K562 (cell line): ENCODE data around the gene MYL6B. TPM values are rescaled to one million over a fixed set of nuclear protein-coding genes. Genes with fewer than 3 reads are reported as not detected.

Source experiments
- ARID1B ChIP-seq: fragments of 450-650 bp; IDR thresholded peaks from 2 replicates; pipeline ENCODE4 v1.6.1; 2016; ENCODE audit warnings: antibody characterized with exemption, mild to moderate bottlenecking, inconsistent platforms
- CBFA2T2 ChIP-seq: fragments of 450-650 bp; conservative IDR thresholded peaks from 2 replicates; pipeline ENCODE4 v1.6.1; 2017; ENCODE audit warnings: mild to moderate bottlenecking
- CBFA2T3 ChIP-seq: fragments of 450-650 bp; IDR thresholded peaks from 2 replicates; pipeline ENCODE4 v1.6.1; 2017
- CBX2 ChIP-seq: fragments of 200-600 bp; sonication (generic); IDR thresholded peaks from one replicate; pipeline ENCODE4 v1.6.1; 2012; ENCODE audit warnings: mild to moderate bottlenecking, low read length, inconsistent platforms; ENCODE audit not compliant: insufficient read depth, poor library complexity, severe bottlenecking
- CTBP1 ChIP-seq: fragments of 450-650 bp; IDR thresholded peaks from 2 replicates; pipeline ENCODE4 v1.6.1; 2016; ENCODE audit warnings: borderline replicate concordance
- DACH1 ChIP-seq: fragments of 450-650 bp; IDR thresholded peaks from 2 replicates; pipeline ENCODE4 v1.6.1; 2018; ENCODE audit not compliant: partially characterized antibody
- DPF2 ChIP-seq: fragments of 450-650 bp; IDR thresholded peaks from 2 replicates; pipeline ENCODE4 v1.6.1; 2016
- EP300 ChIP-seq: IDR thresholded peaks from 2 replicates; pipeline ENCODE4 v1.6.1; 2012; ENCODE audit warnings: low read length, improper control_type of control experiment
- FOXM1 ChIP-seq, 2 experiments: fragments of 450-650 bp in 1 of 2; sonication (generic) in 1 of 2; formaldehyde crosslinking in 1 of 2; IDR thresholded peaks; 2 replicates each; pipeline versions ENCODE4 v1.6.1 to v1.9.0; 2017 to 2022; ENCODE audit warnings: low read depth in 2 of 2, mild to moderate bottlenecking in 2 of 2, missing genetic modification reagents in 1 of 2, moderate library complexity in 1 of 2
- GATA2 ChIP-seq: sonication (generic); formaldehyde crosslinking; IDR thresholded peaks from 2 replicates; pipeline ENCODE4 v1.4.0; 2020; ENCODE audit warnings: mild to moderate bottlenecking, missing genetic modification reagents
- MAX ChIP-seq: sonication (generic); formaldehyde crosslinking; IDR thresholded peaks from 2 replicates; pipeline ENCODE4 v1.9.0; 2022; ENCODE audit warnings: mild to moderate bottlenecking, missing genetic modification reagents
- MEF2A ChIP-seq: IDR thresholded peaks from 2 replicates; pipeline ENCODE4 v1.6.1; 2011; ENCODE audit warnings: low read depth, mild to moderate bottlenecking, low read length, moderate library complexity; ENCODE audit not compliant: control insufficient read depth
- MTA1 ChIP-seq: fragments of 450-650 bp; IDR thresholded peaks from 2 replicates; pipeline ENCODE4 v1.6.1; 2017; ENCODE audit warnings: borderline replicate concordance
- NCOR1 ChIP-seq: fragments of 450-650 bp; IDR thresholded peaks from 2 replicates; pipeline ENCODE4 v1.6.1; 2016; ENCODE audit warnings: mild to moderate bottlenecking, moderate library complexity
- NFIC ChIP-seq: fragments of 450-650 bp; IDR thresholded peaks from 2 replicates; pipeline ENCODE4 v1.6.1; 2017; ENCODE audit warnings: mild to moderate bottlenecking, inconsistent platforms
- PML ChIP-seq: IDR thresholded peaks from 2 replicates; pipeline ENCODE4 v1.6.1; 2012; ENCODE audit warnings: low read length, inconsistent platforms
- PRMT5 ChIP-seq: sonication (generic); formaldehyde crosslinking; IDR thresholded peaks from 2 replicates; pipeline ENCODE4 v1.5.0; 2020; ENCODE audit warnings: missing genetic modification reagents
- SMAD3 ChIP-seq: fragments of 450-650 bp; formaldehyde crosslinking; conservative IDR thresholded peaks from 2 replicates; pipeline ENCODE4 v1.4.0; 2020; ENCODE audit warnings: mild to moderate bottlenecking
- TCF3 ChIP-seq: sonication (generic); formaldehyde crosslinking; IDR thresholded peaks from 2 replicates; pipeline ENCODE4 v1.4.0; 2020; ENCODE audit warnings: mild to moderate bottlenecking, missing genetic modification reagents
- THRAP3 ChIP-seq: fragments of 450-650 bp; IDR thresholded peaks from 2 replicates; pipeline ENCODE4 v1.6.1; 2016; ENCODE audit warnings: mild to moderate bottlenecking, inconsistent platforms, borderline replicate concordance
- XRCC3 ChIP-seq: fragments of 450-650 bp; IDR thresholded peaks from 2 replicates; pipeline ENCODE4 v1.6.1; 2017; ENCODE audit warnings: mild to moderate bottlenecking, moderate library complexity
- ZBTB8A ChIP-seq: fragments of 450-650 bp; IDR thresholded peaks from 2 replicates; pipeline ENCODE4 v1.6.1; 2018; ENCODE audit warnings: mild to moderate bottlenecking, moderate library complexity; ENCODE audit not compliant: partially characterized antibody
- ZEB2 ChIP-seq: fragments of 450-650 bp; IDR thresholded peaks from 2 replicates; pipeline ENCODE4 v1.6.1; 2016
- ZFPM2 ChIP-seq: fragments of 250-450 bp; sonication (Bioruptor Pico); IDR thresholded peaks from 2 replicates; pipeline ENCODE4 v1.5.1; 2022; ENCODE audit warnings: mild to moderate bottlenecking
- ZKSCAN8 ChIP-seq: fragments of 200-800 bp; sonication (Bioruptor generic); IDR thresholded peaks from 2 replicates; pipeline ENCODE4 v1.6.1; 2016; ENCODE audit warnings: missing genetic modification characterization, missing compliant biosample characterization
- ZNF134 ChIP-seq: fragments of 250-450 bp; sonication (Bioruptor Pico); conservative IDR thresholded peaks from 2 replicates; pipeline ENCODE4 v1.4.0; 2020
- ZNF277 ChIP-seq: fragments of 250-450 bp; sonication (Bioruptor Pico); IDR thresholded peaks from 2 replicates; pipeline ENCODE4 v1.8.0; 2022; ENCODE audit warnings: inconsistent platforms, mild to moderate bottlenecking, moderate library complexity, borderline replicate concordance
- ZNF668 ChIP-seq: fragments of 250-450 bp; sonication (Bioruptor Pico); IDR thresholded peaks from 2 replicates; pipeline ENCODE4 v1.8.0; 2022; ENCODE audit warnings: mild to moderate bottlenecking, inconsistent platforms
- ZNF766 ChIP-seq: fragments of 200-800 bp; sonication (Bioruptor generic); conservative IDR thresholded peaks from 2 replicates; pipeline ENCODE4 v1.6.1; 2016; ENCODE audit warnings: missing genetic modification characterization, missing compliant biosample characterization
- polyA plus RNA-seq, 8 experiments: library from polyadenylated mRNA; depleted of rRNA in 4 of 8; stranded (reverse) in 5 of 8; unstranded in 3 of 8; fragments of >200 nt; fragmentation: Nextera tagmentation in 2 of 8; fragmentation: Illumina TruSeq in 1 of 8; extraction: Ambion mirVana in 2 of 8; extraction: Trizol in 1 of 8; gene quantifications; 2 replicates each; pipeline versions ENCODE4 v1.2.1 to v1.2.3, GENCODE V29; 2011 to 2014; ENCODE audit warnings: inconsistent platforms in 1 of 8, missing spikeins in 1 of 8
- total RNA-seq, 7 experiments: library from RNA; depleted of rRNA in 6 of 7; stranded (reverse); fragments of >200 nt in 6 of 7; fragmentation: Illumina TruSeq in 2 of 7; extraction: Trizol in 2 of 7; gene quantifications; 2 replicates each; pipeline versions ENCODE4 v1.2.1 to v1.2.3, GENCODE V29; 2011 to 2021; ENCODE audit warnings: low replicate concordance in 1 of 7
- TF ChIP-seq, protein P1 (sequence below): IDR thresholded peaks from 3 replicates; pipeline ENCODE4 v1.6.1; 2011; ENCODE audit warnings: borderline replicate concordance, mild to moderate bottlenecking; ENCODE audit not compliant: insufficient read length, insufficient read depth

Gene MYL6B
- total and polyA plus RNA-seq, 9 of the 15 experiments (the other 6 are each of a cell fraction or from before 2014, with no cell fraction given), result 42.8 to 77.3 (median 68.6) TPM

DNA sequence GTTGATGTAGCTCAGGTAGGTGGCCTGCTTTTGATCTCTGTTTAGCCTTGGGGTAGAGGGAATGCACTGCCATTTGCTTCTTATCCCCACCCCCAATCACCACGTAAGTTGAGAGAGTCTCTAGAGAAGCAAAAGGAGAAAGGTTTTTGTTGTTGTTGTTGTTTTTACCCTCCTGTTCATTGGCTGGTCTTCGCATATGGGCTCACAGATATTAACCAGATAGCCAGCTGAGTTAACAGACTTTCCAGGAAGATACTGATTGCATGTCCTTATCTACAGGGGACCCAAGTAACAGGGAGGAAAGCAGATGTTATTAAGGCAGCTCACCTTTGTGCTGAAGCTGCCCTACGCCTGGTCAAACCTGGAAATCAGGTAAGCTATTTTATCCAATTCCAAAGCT lies 45.1 kb upstream of the MYL6B start (continued):
- TF ChIP-seq, protein P1, sequence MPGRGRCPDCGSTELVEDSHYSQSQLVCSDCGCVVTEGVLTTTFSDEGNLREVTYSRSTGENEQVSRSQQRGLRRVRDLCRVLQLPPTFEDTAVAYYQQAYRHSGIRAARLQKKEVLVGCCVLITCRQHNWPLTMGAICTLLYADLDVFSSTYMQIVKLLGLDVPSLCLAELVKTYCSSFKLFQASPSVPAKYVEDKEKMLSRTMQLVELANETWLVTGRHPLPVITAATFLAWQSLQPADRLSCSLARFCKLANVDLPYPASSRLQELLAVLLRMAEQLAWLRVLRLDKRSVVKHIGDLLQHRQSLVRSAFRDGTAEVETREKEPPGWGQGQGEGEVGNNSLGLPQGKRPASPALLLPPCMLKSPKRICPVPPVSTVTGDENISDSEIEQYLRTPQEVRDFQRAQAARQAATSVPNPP, result no peak
- 0 out of 2 replicates have a peak, but pooled peaks have one; percentile 43 for TF ChIP-seq ZEB2
- peak; percentile 39; the same call in 1 of the 2 replicates for TF ChIP-seq PML
- peak; percentile 51; the same call in 1 of the 2 replicates for TF ChIP-seq DPF2
- TF ChIP-seq ZNF277 (CRISPR knock-in tag), result no peak
- no peak for TF ChIP-seq ZFPM2 (CRISPR knock-in tag)
- TF ChIP-seq XRCC3, result no peak
- peak; percentile 90 for TF ChIP-seq CBFA2T3
- no peak for TF ChIP-seq SMAD3 (CRISPR knock-in tag)
- peak; percentile 33; the same call in 1 of the 2 replicates for TF ChIP-seq NFIC
- peak; percentile 85 for TF ChIP-seq ARID1B
- peak; percentile 43; the same call in 1 of the 2 replicates for TF ChIP-seq CTBP1
- TF ChIP-seq MEF2A, result no peak
- TF ChIP-seq TCF3 (CRISPR knock-in tag), result peak; percentile 75
- peak; percentile 27 for TF ChIP-seq DACH1
- no peak for TF ChIP-seq ZBTB8A
- TF ChIP-seq NCOR1, result peak; percentile 79
- TF ChIP-seq ZNF134 (CRISPR knock-in tag), result no peak
- peak; percentile 40; the same call in 1 of the 2 replicates for TF ChIP-seq GATA2 (CRISPR knock-in tag)
- no peak for TF ChIP-seq CBX2
- TF ChIP-seq PRMT5 (CRISPR knock-in tag), result no peak
- 0 out of 2 replicates have a peak, but pooled peaks have one; percentile 47 for TF ChIP-seq ZNF766 (CRISPR knock-in tag)
- no peak for TF ChIP-seq THRAP3
- TF ChIP-seq EP300, result peak; percentile 62
- no peak for TF ChIP-seq MAX (CRISPR knock-in tag)
- TF ChIP-seq MTA1, result peak; percentile 23; the same call in 1 of the 2 replicates
- TF ChIP-seq CBFA2T2, result peak; percentile 85
- no peak for TF ChIP-seq ZKSCAN8
- TF ChIP-seq ZNF668 (CRISPR knock-in tag), result no peak
- peak; percentile 57; the same call in 1 of the 2 replicates for TF ChIP-seq FOXM1 (IDR thresholded peaks at IDR 0.05; ENCODE audit: low read depth)
- no peak for TF ChIP-seq FOXM1 (CRISPR knock-in tag; IDR thresholded peaks at IDR 0.05; ENCODE audit: low read depth)
- TF ChIP-seq, all 486 proteins: peak for 26
